Caco-2 (cell line): ENCODE data around the gene RAD51B. TPM values are rescaled to one million over a fixed set of nuclear protein-coding genes. Genes with fewer than 3 reads are reported as not detected.

Source experiments
- BruUV-seq: library from RNA; stranded (reverse); fragments of 400-500 nt; replicated peaks from 2 replicates; lab custom pipeline; 2021; lab: Mats Ljungman, UMichigan
- CTCF ChIA-PET: fragments of 300-600 bp; sonication (Branson Sonifier 250); formaldehyde crosslinking; loops from one replicate; lab custom pipeline; 2022; ENCODE audit warnings: antibody characterized with exemption; lab: Charles Lee
- POLR2A ChIA-PET: fragments of 300-600 bp; sonication (Branson Sonifier 250); formaldehyde crosslinking; loops from one replicate; lab custom pipeline; 2022; ENCODE audit warnings: antibody characterized with exemption; lab: Charles Lee
- DNase-seq, 2 experiments: peaks; one replicate each; pipeline versions ENCODE4 v3.0.0 to v3.0.0-alpha.2; 2020 to 2022
- H3K27me3 ChIP-seq: replicated peaks from 2 replicates; pipeline ENCODE4 v1.6.0; 2011; ENCODE audit warnings: low read length; ENCODE audit not compliant: control insufficient read depth, insufficient read depth
- H3K36me3 ChIP-seq: 2 replicates; pipeline ENCODE4 v1.5.1; 2011; ENCODE audit warnings: low read length; ENCODE audit not compliant: control insufficient read depth, insufficient read depth
- H3K4me1 ChIP-seq: fragments of 250-450 bp; sonication (Bioruptor Pico); 2 replicates; pipeline ENCODE4 v1.5.1; 2020; ENCODE audit warnings: mild to moderate bottlenecking
- H3K4me3 ChIP-seq: 2 replicates; pipeline ENCODE4 v1.5.1; 2011; ENCODE audit warnings: low read depth, mild to moderate bottlenecking, control low read depth, low read length
- H3K9me3 ChIP-seq: fragments of 250-450 bp; sonication (Bioruptor Pico); 2 replicates; pipeline ENCODE4 v1.5.1; 2020; ENCODE audit warnings: mild to moderate bottlenecking, moderate library complexity
- H3K27ac Mint-ChIP-seq: one replicate; pipeline ENCODE4 v1.8.0; 2022; ENCODE audit warnings: mixed read lengths; ENCODE audit not compliant: unreplicated experiment
- H3K27me3 Mint-ChIP-seq: one replicate; pipeline ENCODE4 v1.8.0; 2022; ENCODE audit warnings: mixed read lengths; ENCODE audit not compliant: insufficient read depth, unreplicated experiment
- H3K36me3 Mint-ChIP-seq: one replicate; pipeline ENCODE4 v1.8.0; 2022; ENCODE audit warnings: mild to moderate bottlenecking, mixed read lengths; ENCODE audit not compliant: insufficient read depth, unreplicated experiment
- H3K4me1 Mint-ChIP-seq: one replicate; pipeline ENCODE4 v1.8.0; 2022; ENCODE audit warnings: low read depth, mixed read lengths; ENCODE audit not compliant: unreplicated experiment
- H3K4me3 Mint-ChIP-seq: one replicate; pipeline ENCODE4 v1.8.0; 2022; ENCODE audit warnings: mild to moderate bottlenecking, moderate library complexity, mixed read lengths; ENCODE audit not compliant: unreplicated experiment
- H3K9me3 Mint-ChIP-seq: one replicate; pipeline ENCODE4 v1.8.0; 2022; ENCODE audit warnings: mixed read lengths; ENCODE audit not compliant: unreplicated experiment
- CTCF ChIP-seq, 2 experiments: fragments of 200-600 bp in 1 of 2; IDR thresholded peaks; 1 replicate in 1 of 2; 2 replicates in 1 of 2; pipeline versions ENCODE4 v1.5.1 to v1.8.0; 2011 to 2022; ENCODE audit warnings: antibody characterized with exemption in 1 of 2, control low read depth in 1 of 2, inconsistent platforms in 1 of 2, low read depth in 1 of 2, low read length in 1 of 2, mild to moderate bottlenecking in 1 of 2, moderate library complexity in 1 of 2; ENCODE audit not compliant: insufficient read depth in 1 of 2, severe bottlenecking in 1 of 2, unreplicated experiment in 1 of 2
- intact Hi-C: fragments of 100-400 bp; cut with micrococcal nuclease; formaldehyde crosslinking; loops from one replicate; pipeline ENCODE4 v1.10.0; 2022; ENCODE audit not compliant: unreplicated experiment
- total RNA-seq: library from RNA; stranded (reverse); gene quantifications from 2 replicates; pipeline ENCODE4 v1.2.3, GENCODE V29; 2022

The RAD51B gene
- total RNA-seq, 1 experiment from 2014 or later, result 16.7 TPM

- H3K9me3 ChIP-seq, result peaks cover 23% of the 10 kb centered on the region
- CTCF ChIA-PET, result interaction anchor here (0.5 kb wide), 1 partner anchor 94 kb away, joined by 3 read pairs; no protein-coding TSS in a partner anchor
- no peak for DNase-seq
- no peaks in the 10 kb centered on the region for H3K4me1 ChIP-seq
- H3K27ac Mint-ChIP-seq, result no peak overlapping the region
- no peaks in the 10 kb centered on the region for H3K36me3 Mint-ChIP-seq
- BruUV-seq, result no TSS peak
- H3K36me3 ChIP-seq, result no peaks in the 10 kb centered on the region
- no peaks in the 10 kb centered on the region for H3K27me3 ChIP-seq
- H3K27me3 Mint-ChIP-seq, result no peaks in the 10 kb centered on the region
- POLR2A ChIA-PET, result no interaction called here
- no peak overlapping the region for H3K4me3 ChIP-seq
- no peaks in the 10 kb centered on the region for H3K4me1 Mint-ChIP-seq
- H3K4me3 Mint-ChIP-seq, result no peak overlapping the region
- H3K9me3 Mint-ChIP-seq, result peaks cover 31% of the 10 kb centered on the region
- intact Hi-C loops, result no loop called here
- no peak for TF ChIP-seq CTCF (IDR thresholded peaks at IDR 0.05; ENCODE audit: insufficient read depth in 1 of 2, low read depth in 1 of 2, low read length in 1 of 2, severe bottlenecking in 1 of 2, unreplicated experiment in 1 of 2)
These were observed 714.7 kb downstream of the RAD51B start for GRCh38 chr14:68534276-68534675.

- no peaks in the 10 kb centered on the region for H3K36me3 Mint-ChIP-seq
These were observed 715.9 kb downstream of the RAD51B start for GRCh38 chr14:68535404-68536017.

DNA sequence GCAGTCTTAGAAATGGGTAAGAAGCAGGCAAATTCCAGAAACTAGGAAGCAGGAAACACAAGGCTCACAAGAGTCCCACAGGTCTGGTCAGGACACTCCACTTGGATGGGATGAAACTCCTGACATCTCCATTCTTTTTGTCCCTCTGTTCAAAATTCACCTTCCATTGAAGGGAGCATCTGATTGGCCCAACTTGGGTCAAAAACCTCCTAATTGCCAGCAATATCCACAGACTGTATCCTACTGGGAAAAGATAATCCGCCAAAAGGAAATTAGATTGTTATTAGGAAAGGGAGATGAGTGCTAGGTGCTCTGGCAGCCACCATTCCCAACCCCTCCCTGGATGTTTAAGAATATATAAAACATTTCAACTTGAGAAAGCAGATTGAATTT, 716.4 kb downstream of the RAD51B start:
- Histone ChIP-seq H3K27me3 (no peaks in the 10 kb centered on the region), H3K9me3 (peaks cover 11% of the 10 kb centered on the region), H3K4me1 (no peaks in the 10 kb centered on the region), H3K4me3 (no peak overlapping the region), H3K36me3 (no peaks in the 10 kb centered on the region)
- Mint-ChIP-seq H3K27ac (no peak overlapping the region), H3K27me3 (no peaks in the 10 kb centered on the region), H3K4me1 (no peaks in the 10 kb centered on the region), H3K4me3 (no peak overlapping the region), H3K36me3 (no peaks in the 10 kb centered on the region), H3K9me3 (peaks cover 26% of the 10 kb centered on the region)
- BruUV-seq, result no TSS peak
- ChIA-PET CTCF (no interaction called here), POLR2A (no interaction called here)
- no peak for TF ChIP-seq CTCF (IDR thresholded peaks at IDR 0.05; ENCODE audit: insufficient read depth in 1 of 2, low read depth in 1 of 2, low read length in 1 of 2, severe bottlenecking in 1 of 2, unreplicated experiment in 1 of 2)
- no peak for DNase-seq
- intact Hi-C loops, result no loop called here

More at GRCh38 chr14:68535404-68536017, 715.9 kb downstream of the RAD51B start:
- no peak for DNase-seq
- no peaks in the 10 kb centered on the region for H3K4me1 Mint-ChIP-seq
- BruUV-seq, result no TSS peak
- CTCF ChIA-PET, result no interaction called here
- intact Hi-C loops, result no loop called here
- H3K9me3 Mint-ChIP-seq, result peaks cover 31% of the 10 kb centered on the region
- peaks cover 16% of the 10 kb centered on the region for H3K9me3 ChIP-seq
- no peaks in the 10 kb centered on the region for H3K4me1 ChIP-seq
- H3K27me3 ChIP-seq, result no peaks in the 10 kb centered on the region
- no peak overlapping the region for H3K27ac Mint-ChIP-seq
- no peak overlapping the region for H3K4me3 Mint-ChIP-seq
- TF ChIP-seq CTCF (IDR thresholded peaks at IDR 0.05; ENCODE audit: insufficient read depth in 1 of 2, low read depth in 1 of 2, low read length in 1 of 2, severe bottlenecking in 1 of 2, unreplicated experiment in 1 of 2), result no peak
- POLR2A ChIA-PET, result no interaction called here
- no peaks in the 10 kb centered on the region for H3K36me3 ChIP-seq
- H3K4me3 ChIP-seq, result no peak overlapping the region
- no peaks in the 10 kb centered on the region for H3K27me3 Mint-ChIP-seq
